A673 (cell line): Measurements from ENCODE around the gene TAF15. TPM values are rescaled to one million over a fixed set of nuclear protein-coding genes. Genes with fewer than 3 reads are reported as not detected.

Experiments used
- BruUV-seq: library from RNA; stranded (reverse); fragments of 400-500 nt; replicated peaks from 2 replicates; lab custom pipeline; 2021; lab: Mats Ljungman, UMichigan
- CTCF ChIA-PET: fragments of 300-600 bp; sonication (Branson Sonifier 250); formaldehyde crosslinking; loops from one replicate; lab custom pipeline; 2022; ENCODE audit warnings: antibody characterized with exemption; lab: Charles Lee
- POLR2A ChIA-PET: fragments of 300-600 bp; sonication (Branson Sonifier 250); formaldehyde crosslinking; loops from one replicate; lab custom pipeline; 2022; ENCODE audit warnings: antibody characterized with exemption; ENCODE audit not compliant: low non-redundant PET; lab: Charles Lee
- DNase-seq: peaks from one replicate; pipeline ENCODE4 v3.0.0-alpha.2; 2015; ENCODE audit warnings: low spot score
- H3K27ac ChIP-seq: fragments of 200-600 bp; sonication (generic); 2 replicates; pipeline ENCODE4 v1.5.1; 2016; ENCODE audit warnings: mixed run types, low read depth, mild to moderate bottlenecking, mixed read lengths, antibody characterized with exemption, low read length; ENCODE audit not compliant: poor library complexity, severe bottlenecking
- H3K27me3 ChIP-seq: fragments of 200-600 bp; sonication (generic); replicated peaks from 2 replicates; pipeline ENCODE4 v1.6.1; 2017; ENCODE audit warnings: mixed run types, low read depth, mild to moderate bottlenecking, mixed read lengths, antibody characterized with exemption, low read length; ENCODE audit not compliant: insufficient read depth, poor library complexity
- H3K36me3 ChIP-seq: fragments of 200-600 bp; sonication (generic); 2 replicates; pipeline ENCODE4 v1.6.1; 2016; ENCODE audit warnings: mixed run types, mild to moderate bottlenecking, mixed read lengths, antibody characterized with exemption, low read length; ENCODE audit not compliant: insufficient read depth, poor library complexity, severe bottlenecking
- H3K4me1 ChIP-seq: fragments of 200-600 bp; sonication (generic); 2 replicates; pipeline ENCODE4 v1.6.1; 2017; ENCODE audit warnings: mixed run types, mild to moderate bottlenecking, mixed read lengths, antibody characterized with exemption, low read length; ENCODE audit not compliant: insufficient read depth, poor library complexity, severe bottlenecking
- H3K4me3 ChIP-seq: fragments of 200-600 bp; sonication (generic); 2 replicates; pipeline ENCODE4 v1.5.1; 2016; ENCODE audit warnings: low read depth, mixed run types, mild to moderate bottlenecking, mixed read lengths, low read length; ENCODE audit not compliant: poor library complexity, severe bottlenecking
- H3K9me3 ChIP-seq: fragments of 200-600 bp; sonication (generic); 2 replicates; pipeline ENCODE4 v1.6.1; 2016; ENCODE audit warnings: mixed run types, low read depth, mild to moderate bottlenecking, mixed read lengths, antibody characterized with exemption, low read length; ENCODE audit not compliant: poor library complexity, severe bottlenecking
- EZH2 ChIP-seq: fragments of 200-600 bp; sonication (generic); IDR thresholded peaks from 2 replicates; pipeline ENCODE4 v1.6.1; 2017; ENCODE audit warnings: borderline replicate concordance, low read depth, mild to moderate bottlenecking, mixed read lengths, antibody characterized with exemption, low read length; ENCODE audit not compliant: poor library complexity, severe bottlenecking
- intact Hi-C: fragments of 100-400 bp; cut with micrococcal nuclease; formaldehyde crosslinking; loops from one replicate; pipeline ENCODE4 v1.10.0; 2022; ENCODE audit not compliant: unreplicated experiment
- total RNA-seq: library from RNA; stranded (reverse); gene quantifications from 2 replicates; pipeline ENCODE4 v1.2.3, GENCODE V29; 2021
- TF ChIP-seq, protein P1 (sequence below): fragments of 300-800, 200-600 bp; sonication (generic); conservative IDR thresholded peaks from 2 replicates; pipeline ENCODE4 v1.5.1; 2017; ENCODE audit warnings: low read depth, mild to moderate bottlenecking, antibody characterized with exemption, low read length, moderate library complexity, mixed read lengths

TAF15 gene
- total RNA-seq, 1 experiment from 2014 or later: 108 TPM

GRCh38 chr17:35797370-35797769, 11.9 kb upstream of the TAF15 start:
- Histone ChIP-seq H3K27me3 (no peaks in the 10 kb centered on the region), H3K4me1 (no peaks in the 10 kb centered on the region), H3K36me3 (no peaks in the 10 kb centered on the region), H3K9me3 (no peaks in the 10 kb centered on the region), H3K4me3 (no peak overlapping the region), H3K27ac (no peak overlapping the region)
- no peak for DNase-seq
- TF ChIP-seq, protein P1, sequence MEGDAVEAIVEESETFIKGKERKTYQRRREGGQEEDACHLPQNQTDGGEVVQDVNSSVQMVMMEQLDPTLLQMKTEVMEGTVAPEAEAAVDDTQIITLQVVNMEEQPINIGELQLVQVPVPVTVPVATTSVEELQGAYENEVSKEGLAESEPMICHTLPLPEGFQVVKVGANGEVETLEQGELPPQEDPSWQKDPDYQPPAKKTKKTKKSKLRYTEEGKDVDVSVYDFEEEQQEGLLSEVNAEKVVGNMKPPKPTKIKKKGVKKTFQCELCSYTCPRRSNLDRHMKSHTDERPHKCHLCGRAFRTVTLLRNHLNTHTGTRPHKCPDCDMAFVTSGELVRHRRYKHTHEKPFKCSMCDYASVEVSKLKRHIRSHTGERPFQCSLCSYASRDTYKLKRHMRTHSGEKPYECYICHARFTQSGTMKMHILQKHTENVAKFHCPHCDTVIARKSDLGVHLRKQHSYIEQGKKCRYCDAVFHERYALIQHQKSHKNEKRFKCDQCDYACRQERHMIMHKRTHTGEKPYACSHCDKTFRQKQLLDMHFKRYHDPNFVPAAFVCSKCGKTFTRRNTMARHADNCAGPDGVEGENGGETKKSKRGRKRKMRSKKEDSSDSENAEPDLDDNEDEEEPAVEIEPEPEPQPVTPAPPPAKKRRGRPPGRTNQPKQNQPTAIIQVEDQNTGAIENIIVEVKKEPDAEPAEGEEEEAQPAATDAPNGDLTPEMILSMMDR: no peak
- no peak for TF ChIP-seq EZH2
- ChIA-PET CTCF (no interaction called here), POLR2A (no interaction called here)
- no TSS peak for BruUV-seq
- intact Hi-C loops: no loop called here

GRCh38 chr17:35797918-35798317, 11.4 kb upstream of the TAF15 start:
- TF ChIP-seq, protein P1: no peak
- no peak for TF ChIP-seq EZH2
- no peaks in the 10 kb centered on the region for H3K27me3 ChIP-seq
- no TSS peak for BruUV-seq
- intact Hi-C loops: no loop called here
- no peak overlapping the region for H3K27ac ChIP-seq
- no peak for DNase-seq
- H3K4me1 ChIP-seq: no peaks in the 10 kb centered on the region
- no peaks in the 10 kb centered on the region for H3K9me3 ChIP-seq
- ChIA-PET CTCF (no interaction called here), POLR2A (no interaction called here)
- H3K36me3 ChIP-seq: no peaks in the 10 kb centered on the region
- H3K4me3 ChIP-seq: no peak overlapping the region

GRCh38 chr17:35799942-35800341, 9.3 kb upstream of the TAF15 start:
- Histone ChIP-seq H3K36me3 (no peaks in the 10 kb centered on the region), H3K4me1 (no peaks in the 10 kb centered on the region), H3K27ac (no peak overlapping the region), H3K9me3 (no peaks in the 10 kb centered on the region), H3K4me3 (no peak overlapping the region), H3K27me3 (no peaks in the 10 kb centered on the region)
- CTCF ChIA-PET: interaction anchor here (1.4 kb wide), 1 partner anchor 36 kb away, joined by 4 read pairs; no protein-coding TSS in a partner anchor
- no peak for DNase-seq
- no peak for TF ChIP-seq EZH2
- TF ChIP-seq, protein P1: no peak
- POLR2A ChIA-PET: no interaction called here
- intact Hi-C loops: no loop called here
- BruUV-seq: no TSS peak
